Activated B cell treated with CpG ODN at 0.5 μM for 24 hours (primary cell): ENCODE data around the gene CCDC110. TPM values are rescaled to one million over a fixed set of nuclear protein-coding genes. Genes with fewer than 3 reads are reported as not detected.

Experiments
- ATAC-seq: fragments of 200-7000 bp; cut with Tn5 transposase; one replicate; pipeline ENCODE4 v1.10.0; 2021; ENCODE audit warnings: low read depth, mild to moderate bottlenecking, moderate library complexity
- CTCF ChIA-PET: fragments of 350-600 bp; sonication (Branson Sonifier 250); formaldehyde crosslinking; loops from one replicate; lab custom pipeline; 2021; ENCODE audit warnings: antibody characterized with exemption; lab: Charles Lee
- POLR2A ChIA-PET: fragments of 350-600 bp; sonication (Branson Sonifier 250); formaldehyde crosslinking; loops from one replicate; lab custom pipeline; 2021; ENCODE audit warnings: antibody characterized with exemption; lab: Charles Lee
- DNase-seq: peaks from one replicate; pipeline ENCODE4 v3.0.0; 2022
- H3K27ac Mint-ChIP-seq: one replicate; pipeline ENCODE4 v1.8.0; 2020; ENCODE audit warnings: mixed read lengths
- H3K27me3 Mint-ChIP-seq: one replicate; pipeline ENCODE4 v1.8.0; 2021; ENCODE audit warnings: mixed read lengths
- H3K36me3 Mint-ChIP-seq: one replicate; pipeline ENCODE4 v1.8.0; 2021; ENCODE audit warnings: low read depth, mixed read lengths
- H3K4me1 Mint-ChIP-seq: one replicate; pipeline ENCODE4 v1.8.0; 2021; ENCODE audit warnings: mixed read lengths
- H3K4me3 Mint-ChIP-seq: one replicate; pipeline ENCODE4 v1.8.0; 2020; ENCODE audit warnings: mild to moderate bottlenecking, mixed read lengths
- H3K9me3 Mint-ChIP-seq: one replicate; pipeline ENCODE4 v1.8.0; 2020; ENCODE audit warnings: mixed read lengths
- CTCF ChIP-seq: fragments of 200-600 bp; IDR thresholded peaks from one replicate; pipeline ENCODE4 v1.8.0; 2022; ENCODE audit warnings: antibody characterized with exemption, mild to moderate bottlenecking
- intact Hi-C: fragments of 100-400 bp; cut with micrococcal nuclease; formaldehyde crosslinking; loops from one replicate; pipeline ENCODE4 v1.15.1; 2024
- total RNA-seq: library from RNA; stranded (reverse); gene quantifications from 2 replicates; pipeline ENCODE4 v1.2.3, GENCODE V29; 2022

Gene CCDC110
- total RNA-seq, 1 donor from 2014 or later, result 0.33 TPM

DNA sequence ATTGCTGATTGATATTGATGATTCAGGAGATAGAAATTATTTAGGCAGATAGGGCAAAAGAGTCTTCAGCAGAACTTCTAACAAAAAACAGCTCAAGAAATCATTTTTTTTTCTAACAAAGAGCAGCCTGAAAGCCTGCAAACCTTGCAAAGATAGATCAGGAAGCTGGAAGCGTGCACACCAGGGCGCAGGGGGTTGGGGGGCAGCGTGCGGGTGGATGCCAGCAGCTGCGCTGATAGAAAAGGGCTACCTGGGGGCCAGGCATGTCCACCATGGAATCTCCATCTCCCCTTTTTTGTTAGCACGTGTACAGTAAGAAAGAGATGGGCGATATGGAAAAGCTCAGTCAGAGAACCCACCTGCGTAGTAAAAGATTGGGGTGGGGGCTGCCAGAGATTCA, 1.7 kb upstream of the CCDC110 start:
- CTCF ChIA-PET, result interaction anchor here (1.2 to 3.3 kb wide), 3 partner anchors 113 to 127 kb away, joined by 3 to 21 read pairs (median 4); no protein-coding TSS in a partner anchor
- intact Hi-C loops, result loop anchor here (5.0 kb wide), 2 partner anchors 564 to 646 kb away; partner anchors contain the start of gene ACSL1

GRCh38 chr4:185472103-185472542, 590 bp upstream of the CCDC110 start:
- POLR2A ChIA-PET, result interaction anchor here (0.6 to 2.3 kb wide), 5 partner anchors 9 to 127 kb away, joined by 3 to 12 read pairs (median 5); partner anchors contain the start of gene UFSP2
- Mint-ChIP-seq H3K27me3 (peaks cover 6% of the 10 kb centered on the region), H3K4me3 (peak overlapping the region; percentile 88), H3K9me3 (no peaks in the 10 kb centered on the region), H3K36me3 (peaks cover 2% of the 10 kb centered on the region), H3K4me1 (peaks cover 18% of the 10 kb centered on the region), H3K27ac (peak overlapping the region; percentile 80)
- DNase-seq (no peak), ATAC-seq (no peak)
- no peak for TF ChIP-seq CTCF
- intact Hi-C loops, result loop anchor here (5.0 kb wide), 2 partner anchors 565 to 645 kb away; partner anchors contain the start of gene ACSL1
- CTCF ChIA-PET, result interaction anchor here (0.6 to 3.3 kb wide), 3 partner anchors 13 to 126 kb away, joined by 3 to 21 read pairs (median 3); no protein-coding TSS in a partner anchor

More for the DNA sequence above, 1.7 kb upstream of the CCDC110 start:
- Mint-ChIP-seq H3K27me3 (peaks cover 13% of the 10 kb centered on the region), H3K36me3 (peaks cover 2% of the 10 kb centered on the region), H3K27ac (no peak overlapping the region), H3K4me1 (peaks cover 18% of the 10 kb centered on the region), H3K4me3 (no peak overlapping the region), H3K9me3 (no peaks in the 10 kb centered on the region)
- POLR2A ChIA-PET, result interaction anchor here (1.9 to 2.3 kb wide), 2 partner anchors 48 to 114 kb away, joined by 6 to 12 read pairs; partner anchors contain the start of gene UFSP2
- no peak for ATAC-seq
- no peak for TF ChIP-seq CTCF
- no peak for DNase-seq

DNA sequence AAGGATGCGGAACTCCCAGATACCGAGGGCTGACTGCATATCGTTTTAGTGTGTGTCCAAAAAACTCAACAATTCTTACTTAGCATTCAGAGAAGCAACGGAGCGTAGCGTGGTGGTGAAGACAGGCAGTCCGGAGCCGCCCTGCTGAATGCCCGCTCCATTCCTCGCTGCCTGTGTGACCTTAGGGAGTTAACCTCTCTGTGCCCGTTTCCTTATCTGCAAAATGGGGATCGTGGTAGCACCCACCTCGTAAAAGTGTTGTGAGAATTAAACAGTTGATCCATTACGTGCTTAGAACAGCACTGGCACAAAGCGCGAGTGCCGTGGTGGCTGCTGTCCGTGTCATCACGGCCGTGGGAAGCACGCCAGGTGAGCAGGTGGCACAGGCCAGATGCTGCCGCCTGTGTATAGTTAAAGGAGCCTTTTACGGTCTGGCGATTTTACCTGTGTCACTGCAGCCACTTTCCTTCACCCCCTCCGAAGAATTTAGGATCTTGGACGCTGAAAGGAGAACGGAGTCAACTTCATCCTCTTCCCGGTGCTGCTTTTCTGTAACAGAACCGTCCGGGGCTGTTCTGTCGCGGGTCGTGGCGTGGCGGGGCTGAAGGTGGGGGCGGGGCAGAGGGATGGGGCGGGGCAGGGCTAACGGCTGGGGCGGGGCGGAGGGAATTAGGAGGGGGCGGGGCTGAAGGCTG, 885 bp downstream of the CCDC110 start:
- no peaks in the 10 kb centered on the region for H3K9me3 Mint-ChIP-seq
- H3K36me3 Mint-ChIP-seq, result peaks cover 2% of the 10 kb centered on the region
- ChIA-PET CTCF (no interaction called here), POLR2A (interaction anchor here (1.6 kb wide), 1 partner anchor 45 kb away, joined by 5 read pairs; the partner anchor contains the start of gene UFSP2)
- H3K27ac Mint-ChIP-seq, result peak overlapping the region; percentile 70
- DNase-seq, result peak; percentile 47
- intact Hi-C loops, result loop anchor here (1.0 to 5.0 kb wide), 14 partner anchors 45 to 1812 kb away; partner anchors contain the start of genes ACSL1, ANKRD37, CASP3 and CENPU
- TF ChIP-seq CTCF, result no peak
- no peaks in the 10 kb centered on the region for H3K27me3 Mint-ChIP-seq
- H3K4me1 Mint-ChIP-seq, result peaks cover 18% of the 10 kb centered on the region
- peak overlapping the region; percentile 86 for H3K4me3 Mint-ChIP-seq
- peak; percentile 6 for ATAC-seq

- DNase-seq, result no peak
- CTCF ChIA-PET, result interaction anchor here (1.3 kb wide), 1 partner anchor 128 kb away, joined by 5 read pairs; no protein-coding TSS in a partner anchor
- H3K27me3 Mint-ChIP-seq, result no peaks in the 10 kb centered on the region
Observed at GRCh38 chr4:185469580-185470154, 1.9 kb downstream of the CCDC110 start.

More at GRCh38 chr4:185469580-185470154, 1.9 kb downstream of the CCDC110 start:
- Mint-ChIP-seq H3K27ac (peak overlapping the region; percentile 26), H3K4me1 (peaks cover 18% of the 10 kb centered on the region), H3K36me3 (peaks cover 2% of the 10 kb centered on the region), H3K9me3 (no peaks in the 10 kb centered on the region), H3K4me3 (no peak overlapping the region)
- POLR2A ChIA-PET, result interaction anchor here (0.5 to 1.6 kb wide), 2 partner anchors 44 to 65 kb away, joined by 4 to 5 read pairs; partner anchors contain the start of gene UFSP2
- TF ChIP-seq CTCF, result no peak
- intact Hi-C loops, result loop anchor here (2.0 to 5.0 kb wide), 4 partner anchors 568 to 1811 kb away; partner anchors contain the start of genes ACSL1, CYP4V2, RWDD4 and TRAPPC11
- no peak for ATAC-seq
